GM19455 (cell line): Measurements from ENCODE around the gene ZNF23.

ENCODE experiments used
- ATAC-seq: cut with Tn5 transposase; IDR thresholded peaks from one replicate; pipeline ENCODE4 v1.9.1; 2021; ENCODE audit not compliant: unreplicated experiment

The ZNF23 gene

DNA sequence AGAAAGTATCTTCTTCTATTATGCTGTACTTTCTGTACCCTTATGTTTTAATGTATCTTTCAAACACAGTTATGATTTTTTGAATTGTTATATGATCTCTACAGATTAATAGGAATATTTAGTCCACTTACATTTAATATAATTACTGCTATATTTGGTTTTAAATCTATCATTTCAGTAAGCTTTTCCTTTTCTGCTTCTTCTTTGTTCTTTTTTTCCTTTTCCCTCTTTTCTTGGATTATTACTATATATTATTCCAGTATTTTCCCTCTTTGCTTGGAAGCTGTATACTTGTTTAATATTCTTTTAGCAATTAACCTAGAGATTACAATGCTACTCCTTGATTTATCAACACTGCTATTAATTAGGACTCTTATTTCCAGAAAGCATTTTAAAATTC, 33.7 kb downstream of the ZNF23 start:
- ATAC-seq = no peak

DNA sequence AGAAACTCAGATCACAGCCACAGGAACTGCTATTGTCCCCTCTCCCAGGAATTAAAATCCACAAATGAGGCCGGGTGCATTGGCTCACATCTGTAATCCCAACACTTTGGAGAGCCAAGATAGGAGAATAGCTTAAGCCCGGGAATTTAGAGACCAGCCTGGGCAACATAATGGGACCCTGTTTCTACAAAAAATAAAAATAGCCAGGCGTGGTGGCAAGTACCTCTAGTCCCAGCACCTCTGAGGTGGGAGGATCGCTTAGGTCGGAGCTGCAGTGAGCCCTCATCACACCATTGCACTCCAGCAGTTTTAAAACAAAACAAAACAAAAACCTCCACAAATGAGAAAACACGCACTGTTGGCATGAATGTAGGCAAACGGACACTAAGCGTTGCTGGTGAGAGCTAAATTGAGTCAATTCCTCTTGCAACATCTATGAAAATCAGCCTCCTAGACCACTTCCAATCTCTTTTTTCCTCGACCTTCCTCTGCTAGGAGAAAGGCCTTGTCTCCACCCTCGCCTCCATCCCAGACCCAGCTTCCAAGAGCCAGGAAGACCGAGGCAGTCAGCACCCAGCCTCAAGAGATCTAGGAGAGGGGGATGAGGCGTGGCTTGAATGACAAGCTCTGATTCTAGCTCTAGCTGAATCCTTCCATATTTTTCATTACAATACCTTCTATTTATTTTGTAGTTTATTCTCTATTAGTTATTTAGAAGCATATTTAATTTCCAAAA, 35.0 kb downstream of the ZNF23 start:
- ATAC-seq = no peak

DNA sequence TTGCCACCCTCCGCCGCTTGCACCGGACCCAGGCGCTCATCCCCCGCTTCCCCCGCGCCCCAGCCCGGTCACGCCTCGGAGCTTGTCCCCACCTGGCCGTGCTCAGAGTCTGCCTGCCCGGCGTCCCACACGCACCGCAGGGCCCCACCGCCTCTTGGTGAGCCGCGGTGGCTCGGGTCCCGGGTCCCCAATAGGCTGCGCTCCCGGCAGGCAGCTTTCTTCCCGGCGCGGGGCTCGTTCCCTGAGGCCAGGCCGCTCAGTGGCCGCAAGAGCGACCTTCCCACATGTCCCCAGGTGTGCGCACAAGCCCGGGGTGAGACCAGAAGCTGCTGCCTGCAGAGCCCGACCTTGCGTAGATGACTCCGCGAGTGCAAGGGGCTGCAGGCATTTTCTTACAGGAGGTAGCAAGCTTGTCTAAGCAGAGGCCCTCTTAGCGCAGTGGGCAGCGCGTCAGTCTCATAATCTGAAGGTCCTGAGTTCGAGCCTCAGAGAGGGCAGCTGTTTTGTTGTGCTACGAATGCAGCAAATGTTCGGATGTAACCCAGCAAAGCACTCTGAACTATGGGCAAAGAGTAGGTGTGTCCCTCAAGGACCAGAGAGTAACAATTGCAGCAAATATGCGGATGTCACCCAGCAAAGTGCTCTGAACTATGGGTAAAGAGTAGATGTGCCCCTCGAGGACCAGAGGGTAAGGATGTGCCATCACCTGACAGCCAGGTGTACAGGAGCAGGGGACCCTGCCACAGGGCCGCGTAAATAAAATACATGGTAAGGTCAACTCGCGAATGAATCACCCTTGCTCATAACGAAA, 35.8 kb downstream of the ZNF23 start:
- ATAC-seq = no peak

DNA sequence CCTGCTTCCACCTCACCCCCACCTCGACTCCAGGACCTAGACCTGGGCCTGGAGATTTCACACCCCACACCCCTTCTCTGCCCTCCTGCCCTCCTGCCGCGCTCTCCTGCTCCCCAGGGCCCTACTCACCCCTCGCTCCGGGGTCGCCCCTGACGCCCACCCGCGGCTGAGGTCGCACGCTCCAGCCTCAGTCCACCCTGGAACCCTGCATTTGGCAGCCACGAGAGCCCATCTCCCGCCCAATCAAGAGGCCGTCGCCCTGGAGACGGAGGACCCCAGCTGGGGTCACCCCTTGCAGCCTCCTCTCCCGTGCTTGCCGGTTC, 36.3 kb downstream of the ZNF23 start:
- no peak for ATAC-seq

DNA sequence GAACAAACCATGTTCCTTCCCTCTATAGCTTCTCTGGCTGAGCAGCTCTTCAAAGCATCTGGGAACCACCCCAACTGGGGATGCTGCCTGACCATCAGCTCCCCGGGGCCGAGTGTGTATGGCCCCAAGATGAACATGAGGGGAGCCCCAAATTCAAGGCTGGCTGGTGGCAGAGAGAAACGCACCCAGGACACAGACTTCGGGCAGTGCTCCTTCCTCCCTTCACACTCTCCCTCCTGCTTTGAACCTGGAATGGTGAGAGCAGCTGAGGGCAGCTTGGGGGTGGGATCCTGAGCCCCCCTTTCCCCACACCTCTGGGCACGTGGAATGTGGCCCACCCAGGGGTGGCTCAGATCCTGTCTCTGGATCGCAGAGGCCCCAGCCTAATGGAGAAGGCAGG, 37.4 kb downstream of the ZNF23 start:
- ATAC-seq = no peak

DNA sequence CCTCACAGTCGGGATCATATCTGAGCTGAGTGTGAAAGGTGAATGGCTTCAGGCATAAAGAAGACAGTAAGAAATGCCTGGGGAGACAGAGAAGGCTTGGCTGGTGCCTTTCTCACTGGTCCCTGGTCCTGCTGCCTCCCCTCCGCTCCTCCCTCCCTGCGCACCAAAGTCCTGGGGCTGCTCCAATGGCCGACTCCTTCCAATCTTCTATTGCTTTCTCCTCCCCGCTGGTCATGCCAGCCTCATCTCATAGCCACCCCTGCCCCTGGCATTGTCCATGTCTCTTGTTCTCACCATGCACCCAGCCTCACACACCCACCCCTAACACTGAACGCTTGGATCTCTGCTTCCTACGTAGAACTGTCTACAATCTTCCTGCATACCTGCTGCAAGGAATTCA, 38.2 kb downstream of the ZNF23 start:
- no peak for ATAC-seq

DNA sequence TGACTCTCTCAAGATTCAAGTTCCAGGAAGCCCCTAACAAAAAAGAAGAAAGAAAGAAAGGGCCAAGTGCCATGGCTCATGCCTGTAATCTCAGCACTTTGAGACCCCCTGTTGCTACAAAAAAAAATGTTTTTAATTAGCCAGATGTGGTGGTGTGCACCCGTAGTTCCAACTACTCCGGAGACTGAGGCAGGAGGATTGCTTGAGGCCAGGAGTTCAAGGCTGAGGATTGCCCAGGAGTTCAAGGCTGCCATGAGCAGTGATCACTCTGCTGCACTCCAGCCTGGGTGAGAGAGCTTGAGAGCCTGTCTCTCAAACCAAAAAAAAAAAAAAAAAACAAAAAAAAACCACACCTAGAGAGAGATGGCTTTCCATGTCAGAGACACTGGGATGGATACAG, 39.0 kb downstream of the ZNF23 start:
- ATAC-seq = no peak

DNA sequence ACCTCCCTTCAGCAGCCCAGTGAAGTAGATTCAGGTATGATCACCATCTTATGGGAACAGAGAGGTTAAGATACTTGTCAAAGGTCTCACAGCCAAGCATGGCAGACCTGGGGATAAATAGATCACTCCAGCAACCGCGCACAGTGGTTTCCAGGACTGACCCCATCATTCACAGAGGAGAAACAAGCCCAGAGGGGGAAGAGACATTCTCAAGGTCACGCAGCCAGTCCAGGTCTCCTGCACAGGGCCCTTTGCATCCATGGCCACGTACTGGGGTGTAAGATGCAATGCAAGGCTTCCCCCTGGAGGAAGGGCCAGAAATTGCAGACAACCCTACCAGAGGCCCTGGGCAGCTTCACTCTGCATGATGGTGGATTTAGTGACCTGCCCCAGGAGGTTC, 40.1 kb downstream of the ZNF23 start:
- ATAC-seq = no peak

DNA sequence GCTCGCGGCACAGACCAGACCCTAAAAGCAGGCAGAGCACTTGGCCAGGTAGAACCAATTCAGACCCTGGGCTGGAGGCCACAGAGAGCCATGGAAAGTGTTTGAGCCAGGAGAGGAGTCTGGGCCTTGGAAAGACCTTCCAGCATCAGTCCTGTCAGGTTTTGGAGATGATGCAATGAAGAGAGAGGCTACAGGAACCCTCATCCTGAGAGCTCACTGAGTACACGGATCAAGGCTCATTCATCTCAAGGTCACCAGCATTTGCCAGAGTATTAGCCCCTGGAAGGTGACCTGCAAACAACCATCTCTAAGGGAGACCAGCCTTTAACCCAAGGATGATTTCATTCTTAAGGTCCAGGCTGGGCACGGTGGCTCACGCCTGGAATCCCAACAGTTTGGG, 48.0 kb downstream of the ZNF23 start:
- no peak for ATAC-seq

DNA sequence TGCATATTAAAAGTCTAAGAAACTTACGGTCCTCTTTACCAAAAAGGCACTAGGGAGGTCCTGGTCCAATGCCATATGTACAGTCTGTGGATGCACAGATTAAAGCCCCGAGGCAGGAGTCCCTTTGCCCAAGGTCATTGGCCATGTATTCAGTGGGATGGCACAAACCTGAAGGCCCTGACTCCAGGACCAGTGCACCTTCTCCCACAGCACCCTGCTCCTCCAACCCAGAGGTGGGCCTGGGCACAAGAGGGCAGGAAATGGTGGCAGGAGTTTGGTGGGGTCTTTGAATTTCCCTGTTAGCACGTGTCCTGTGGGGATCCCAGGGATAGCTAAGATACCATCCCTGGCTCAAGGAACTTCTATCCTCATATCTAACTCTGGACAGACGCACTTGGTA, 48.7 kb downstream of the ZNF23 start:
- ATAC-seq = no peak

DNA sequence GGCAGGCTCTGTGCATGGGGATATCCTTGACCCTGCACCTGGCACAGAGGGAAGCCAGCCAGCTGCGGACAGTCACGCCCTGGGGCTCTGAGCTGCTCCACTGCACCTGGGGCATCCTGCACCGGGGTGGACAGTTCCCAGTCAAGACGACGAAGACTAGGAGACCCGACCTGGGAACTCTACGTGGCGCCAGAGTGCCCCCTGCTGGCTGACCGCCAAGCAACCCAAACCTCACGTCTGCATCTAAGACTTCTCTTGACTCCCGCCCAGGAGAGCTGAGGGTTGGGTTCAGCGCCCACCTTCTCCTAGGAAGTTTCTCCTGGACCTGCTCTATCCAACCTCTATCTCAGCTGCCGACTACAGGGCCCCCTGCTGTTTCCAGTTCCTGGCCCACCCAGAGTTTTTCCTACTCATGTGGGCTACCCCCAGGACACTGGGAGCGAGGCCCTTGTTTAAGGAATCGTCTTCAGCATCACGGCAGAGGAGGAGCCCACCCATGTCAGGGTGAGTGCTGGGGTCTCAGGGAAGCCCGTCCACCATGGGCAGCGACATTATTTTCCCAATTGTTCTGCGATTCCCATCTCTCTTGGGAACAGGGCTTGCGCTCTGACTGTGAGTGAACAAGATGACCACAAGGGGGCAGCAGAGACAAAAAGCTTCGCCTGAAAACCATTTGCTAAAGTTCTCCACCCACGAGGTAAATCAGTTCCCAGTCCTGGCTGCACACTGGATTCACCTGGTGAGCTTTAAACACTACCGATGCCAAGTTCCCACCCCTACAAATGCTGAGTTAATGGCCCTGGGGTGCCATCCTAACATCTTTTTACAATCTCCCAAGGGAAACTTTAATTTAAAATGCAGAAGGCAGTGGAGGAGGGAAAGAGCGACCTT, 49.5 kb downstream of the ZNF23 start:
- ATAC-seq = no peak

DNA sequence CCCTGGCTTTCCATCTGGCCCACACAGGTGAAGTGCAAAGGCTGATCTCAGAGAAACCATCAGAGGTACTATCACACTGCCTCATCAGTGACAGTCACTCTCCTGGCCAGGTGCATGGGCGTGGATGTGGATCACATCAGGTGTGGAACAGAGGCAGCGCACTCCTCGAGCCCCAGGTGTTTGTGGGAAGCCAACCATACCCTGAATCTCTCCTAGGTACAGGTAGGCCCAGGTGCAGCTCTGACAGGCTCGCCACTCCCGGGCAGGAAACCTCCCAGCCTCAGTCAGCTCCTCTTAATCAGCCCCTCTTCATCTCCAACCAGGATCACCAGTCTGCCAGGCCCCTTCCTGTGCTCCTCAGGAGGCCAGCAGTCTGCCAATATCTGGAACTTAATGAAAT, 51.9 kb downstream of the ZNF23 start:
- ATAC-seq = no peak

DNA sequence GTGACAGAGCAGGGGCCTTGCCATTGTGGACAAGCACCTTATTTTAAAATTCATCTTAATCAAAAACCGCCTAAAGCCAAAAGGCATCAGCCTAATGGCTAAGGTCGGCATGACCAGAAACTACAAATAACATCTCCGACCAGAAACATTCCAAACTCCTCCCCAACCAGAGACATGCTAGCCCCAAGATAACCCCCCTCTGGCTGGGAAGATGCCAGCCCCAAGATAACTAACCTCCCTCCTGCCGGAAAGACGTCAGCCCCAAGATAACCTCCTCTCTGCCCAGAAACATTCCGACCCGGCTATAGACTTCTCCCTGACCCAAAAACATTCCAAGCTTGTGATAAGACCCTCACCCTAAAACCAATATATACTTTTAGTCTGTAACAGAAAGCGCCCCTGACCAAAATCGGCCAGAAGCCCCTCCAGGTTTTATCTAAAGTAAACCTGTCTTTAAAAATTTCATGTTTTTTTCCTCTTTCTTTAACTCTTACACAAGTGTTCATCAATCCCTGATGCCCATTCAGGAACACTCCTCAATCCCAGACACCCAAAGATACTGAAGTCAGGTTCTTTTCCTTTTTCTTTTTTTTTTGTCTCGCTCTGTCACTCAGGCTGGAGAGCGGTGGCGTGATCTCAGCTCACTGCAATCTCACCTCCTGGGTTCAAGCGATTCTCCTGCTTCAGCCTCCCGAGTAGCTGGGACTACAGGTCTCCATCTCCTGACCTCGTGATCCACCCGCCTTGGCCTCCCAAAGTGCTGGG, 52.9 kb downstream of the ZNF23 start:
- ATAC-seq = no peak

DNA sequence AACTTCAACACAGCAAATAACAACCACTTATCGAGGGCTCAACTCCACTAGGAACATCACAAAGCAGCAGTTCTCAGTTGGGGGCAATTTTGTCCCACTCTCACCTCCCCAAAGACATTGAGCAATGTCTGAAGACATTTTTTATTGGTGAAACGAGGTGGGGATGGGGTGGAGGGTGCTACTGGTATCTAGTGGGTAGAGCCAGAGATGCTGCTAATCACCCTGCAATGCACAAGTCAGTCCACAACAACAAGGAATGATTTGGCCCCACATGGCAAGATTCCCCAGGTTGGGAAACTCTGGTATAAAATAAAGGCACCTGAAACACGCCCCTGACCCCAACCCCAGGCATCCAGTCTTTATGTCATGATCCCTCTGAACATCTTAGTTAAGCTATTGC, 53.5 kb downstream of the ZNF23 start:
- no peak for ATAC-seq

DNA sequence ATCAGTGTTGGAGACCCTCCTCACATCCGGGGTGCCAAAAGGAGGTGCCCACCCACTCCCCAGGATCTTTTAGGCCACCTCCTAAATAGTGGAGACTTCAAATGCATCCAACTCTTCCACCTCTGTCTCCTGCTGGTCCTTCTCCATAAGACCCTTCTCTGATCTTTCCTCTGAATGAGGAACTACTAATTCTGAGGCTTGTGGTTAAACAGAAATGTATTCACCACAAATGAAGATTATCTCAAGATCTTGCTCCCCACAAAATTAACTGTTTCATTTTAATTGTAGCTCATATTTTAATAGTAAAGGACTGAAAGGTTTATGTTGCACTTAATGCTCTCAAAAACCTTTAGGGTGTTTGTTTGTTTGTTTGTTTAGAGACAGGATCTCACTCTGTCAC, 54.3 kb downstream of the ZNF23 start:
- ATAC-seq = no peak

DNA sequence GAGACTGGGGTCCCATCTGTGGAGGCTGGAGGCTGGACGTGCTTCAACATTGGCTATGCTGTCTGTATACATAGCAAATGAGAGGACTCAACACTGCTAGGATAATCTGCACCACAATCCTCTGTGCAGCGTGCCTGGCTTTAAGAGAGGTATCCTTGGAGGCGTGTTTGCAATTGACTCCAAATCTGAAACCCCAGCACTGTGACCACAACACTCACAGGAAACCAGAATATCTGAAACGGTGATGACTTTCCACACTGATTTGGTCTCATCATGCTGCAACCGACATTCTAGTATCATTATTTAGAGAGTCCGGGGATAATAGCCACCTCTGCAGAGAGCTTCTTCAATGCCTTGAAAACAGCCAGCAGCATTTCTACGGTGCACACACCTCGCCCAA, 55.3 kb downstream of the ZNF23 start:
- ATAC-seq = no peak

DNA sequence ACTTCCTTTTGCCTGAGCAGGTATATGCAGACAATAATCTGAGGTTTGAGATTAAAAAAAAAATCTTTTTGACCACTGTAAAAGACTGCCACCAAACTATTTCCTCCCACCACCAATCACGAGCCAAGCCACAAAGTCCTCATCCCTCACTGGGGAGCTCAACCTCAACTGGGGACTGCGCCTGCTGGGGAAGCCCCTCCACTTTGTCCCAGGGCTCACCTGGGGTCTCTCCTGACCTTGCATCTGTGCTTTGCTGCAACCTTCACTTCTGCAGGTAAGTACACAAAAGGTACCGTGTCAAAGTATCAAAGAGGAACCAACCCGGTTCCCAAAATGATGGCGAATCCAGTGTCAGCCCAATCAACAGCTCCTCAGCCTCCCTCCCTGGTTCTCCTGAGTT, 55.7 kb downstream of the ZNF23 start:
- ATAC-seq = no peak

DNA sequence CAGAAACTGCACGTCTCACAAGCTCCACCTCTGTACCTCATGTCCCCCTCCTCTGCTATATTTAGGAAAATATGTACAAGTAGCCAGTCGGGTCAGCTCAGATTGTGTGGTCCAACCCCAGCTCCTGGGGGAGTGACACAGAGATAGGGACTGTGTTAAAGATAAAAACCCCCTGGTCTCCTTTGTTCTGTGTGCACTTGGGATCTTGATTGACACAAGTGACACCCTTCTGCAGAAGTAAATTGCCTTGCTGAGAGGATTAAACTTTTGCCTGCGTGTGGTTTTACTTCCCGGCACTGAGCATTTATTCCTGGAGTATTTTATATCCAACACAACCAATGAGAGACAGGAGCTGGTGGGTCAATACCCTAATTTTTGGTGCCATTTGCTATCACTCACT, 57.7 kb downstream of the ZNF23 start:
- no peak for ATAC-seq

DNA sequence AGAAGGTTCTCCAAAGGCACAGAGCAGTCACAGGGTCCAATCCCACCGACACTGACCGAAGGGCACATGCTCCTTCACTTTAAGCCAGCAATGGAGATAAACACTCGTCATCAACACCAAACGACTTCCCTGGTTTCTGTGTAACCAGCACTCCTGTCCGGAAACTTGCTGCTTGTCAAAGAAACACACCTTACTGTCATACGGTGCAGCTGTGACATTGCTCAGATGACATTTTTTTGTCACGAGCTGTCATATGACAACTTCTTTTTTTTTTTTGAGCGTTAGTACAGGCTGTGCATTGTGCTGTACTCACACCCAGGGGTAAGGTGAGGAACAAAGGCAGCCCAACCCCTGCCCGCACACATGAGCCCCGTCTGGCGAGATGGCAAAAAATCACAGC, 59.4 kb downstream of the ZNF23 start:
- ATAC-seq = no peak

DNA sequence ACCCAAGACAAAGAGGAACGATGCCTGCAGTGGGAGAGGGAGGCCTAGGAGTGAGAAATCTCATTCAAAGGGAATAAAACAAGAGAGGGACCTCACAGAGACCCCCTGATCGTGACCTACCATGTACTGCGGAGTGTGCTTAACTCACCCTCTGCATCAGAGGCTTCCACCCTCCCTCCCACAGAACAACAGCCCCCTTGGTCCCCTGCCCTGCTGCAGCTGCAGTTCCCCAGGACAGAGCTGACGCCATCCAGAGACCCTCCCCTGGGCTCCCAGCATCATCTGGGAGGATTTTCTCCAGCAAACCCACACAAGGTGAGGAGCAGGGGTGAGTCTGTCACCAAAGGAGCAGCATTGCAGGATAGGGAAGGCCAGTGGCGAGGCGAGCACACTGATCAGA, 60.0 kb downstream of the ZNF23 start:
- no peak for ATAC-seq
